ENCODE measurements around the gene MCF2L. TPM values are rescaled to one million over a fixed set of nuclear protein-coding genes. Genes with fewer than 3 reads are reported as not detected.

MCF2L gene
- polyA plus RNA-seq, 1 donor (not counting 4 experiments of a cell fraction or from before 2014, with no cell fraction given): 0.14 TPM

GRCh38 chr13:113022745-113023574 lies 53.9 kb downstream of the MCF2L start:
- Histone ChIP-seq H3K4me2 (ENCODE audit: control insufficient read depth, extremely low read depth, insufficient read depth, low read depth, low read length) (peak overlapping the region; percentile 85), H3K4me3 (ENCODE audit: control insufficient read depth in 2 of 3, extremely low read depth in 1 of 3, insufficient read depth in 2 of 3, low read depth in 1 of 3, low read length in 3 of 3) (peak overlapping the region in 2 of 3 experiments; percentile 58), H3K27ac (ENCODE audit: control insufficient read depth, insufficient read depth, low read length) (peak overlapping the region; percentile 49), H3K27me3 (ENCODE audit: control insufficient read depth, extremely low read depth, insufficient read depth, low read length) (peaks cover 3% of the 10 kb centered on the region), H3K4me1 (ENCODE audit: control insufficient read depth, extremely low read depth, insufficient read depth, low read length) (peaks cover 17% of the 10 kb centered on the region), H3K9me1 (ENCODE audit: control insufficient read depth, extremely low read depth, insufficient read depth, low read length) (no peaks in the 10 kb centered on the region), H3K9me3 (ENCODE audit: control insufficient read depth, low read depth, low read length) (no peaks in the 10 kb centered on the region), H2AFZ (ENCODE audit: control insufficient read depth, low read length) (peak overlapping the region; percentile 94), H4K20me1 (ENCODE audit: control insufficient read depth, extremely low read depth, insufficient read depth, low read length) (no peaks in the 10 kb centered on the region), H3K36me3 (ENCODE audit: control insufficient read depth in 2 of 2, extremely low read depth in 1 of 2, insufficient read depth in 2 of 2, low read length in 2 of 2) (no peaks in the 10 kb centered on the region), H3K9ac (ENCODE audit: control insufficient read depth, extremely low read depth, insufficient read depth, low read length) (peak overlapping the region; percentile 43), H3K79me2 (ENCODE audit: control insufficient read depth, insufficient read depth, low read length) (no peaks in the 10 kb centered on the region)
- dilution Hi-C loops (cut with MboI; ENCODE audit: extremely low pct_ligation_motif_present, low sequenced_read_pairs): no loop called here
- TF ChIP-seq CTCF (optimal IDR thresholded peaks at IDR 0.05 in 1 of 3, IDR thresholded peaks at IDR 0.05 in 1 of 3, conservative IDR thresholded peaks at IDR 0.05 in 1 of 3; ENCODE audit: extremely low read depth in 1 of 3, insufficient read depth in 2 of 3, low read length in 3 of 3) (no peak), EZH2 (IDR thresholded peaks at IDR 0.05; ENCODE audit: low read length) (no peak)
- FAIRE-seq: peak; percentile 56
- DNase-seq (ENCODE audit: low read depth, low spot score): no peak

DNA sequence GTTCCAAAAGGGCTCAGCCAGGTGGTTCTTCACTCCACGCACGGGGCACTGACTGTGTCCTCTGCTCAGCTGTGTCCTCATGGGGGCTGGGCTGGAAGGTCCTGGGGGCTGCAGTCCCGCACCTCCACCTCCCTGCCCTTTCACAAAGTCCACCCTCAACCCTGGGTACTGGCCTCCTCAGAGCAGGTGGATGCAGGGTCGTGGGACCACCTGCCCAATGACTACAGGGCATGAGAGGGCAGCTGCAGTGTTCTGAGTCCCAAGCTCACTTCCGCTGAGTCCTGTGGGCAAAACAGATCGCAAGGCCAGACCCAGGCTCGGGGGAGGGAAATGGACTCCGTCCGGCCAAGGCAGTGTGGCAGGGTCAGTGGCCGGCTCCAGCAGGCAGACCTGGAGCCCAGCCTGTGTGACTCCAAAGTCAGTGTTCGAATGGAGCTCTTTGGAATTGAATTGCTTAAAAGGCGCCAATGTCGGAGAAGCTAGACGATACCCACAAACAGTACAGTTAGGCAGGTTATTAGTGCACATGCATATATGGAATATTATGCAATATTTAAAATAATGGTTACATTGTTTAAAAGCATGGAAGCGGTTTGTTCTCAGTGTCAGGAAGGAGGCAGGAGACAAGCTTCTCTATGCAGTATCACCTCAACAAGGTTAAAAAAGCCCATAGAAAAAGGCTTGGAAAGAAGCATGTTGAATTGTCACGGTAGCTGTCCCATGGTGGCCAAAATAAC lies 54.8 kb downstream of the MCF2L start:
- Histone ChIP-seq H3K27me3 (ENCODE audit: control insufficient read depth, extremely low read depth, insufficient read depth, low read length) (peaks cover 3% of the 10 kb centered on the region), H2AFZ (ENCODE audit: control insufficient read depth, low read length) (no peak overlapping the region), H3K9me3 (ENCODE audit: control insufficient read depth, low read depth, low read length) (no peaks in the 10 kb centered on the region), H3K4me2 (ENCODE audit: control insufficient read depth, extremely low read depth, insufficient read depth, low read depth, low read length) (no peak overlapping the region), H3K9ac (ENCODE audit: control insufficient read depth, extremely low read depth, insufficient read depth, low read length) (no peak overlapping the region), H3K36me3 (ENCODE audit: control insufficient read depth in 2 of 2, extremely low read depth in 1 of 2, insufficient read depth in 2 of 2, low read length in 2 of 2) (no peaks in the 10 kb centered on the region), H3K9me1 (ENCODE audit: control insufficient read depth, extremely low read depth, insufficient read depth, low read length) (no peaks in the 10 kb centered on the region), H4K20me1 (ENCODE audit: control insufficient read depth, extremely low read depth, insufficient read depth, low read length) (no peaks in the 10 kb centered on the region), H3K27ac (ENCODE audit: control insufficient read depth, insufficient read depth, low read length) (no peak overlapping the region), H3K4me1 (ENCODE audit: control insufficient read depth, extremely low read depth, insufficient read depth, low read length) (peaks cover 11% of the 10 kb centered on the region), H3K79me2 (ENCODE audit: control insufficient read depth, insufficient read depth, low read length) (no peaks in the 10 kb centered on the region), H3K4me3 (ENCODE audit: control insufficient read depth in 2 of 3, extremely low read depth in 1 of 3, insufficient read depth in 2 of 3, low read depth in 1 of 3, low read length in 3 of 3) (no peak overlapping the region)
- no peak for TF ChIP-seq EZH2 (IDR thresholded peaks at IDR 0.05; ENCODE audit: low read length)
- no peak for TF ChIP-seq CTCF (optimal IDR thresholded peaks at IDR 0.05 in 1 of 3, IDR thresholded peaks at IDR 0.05 in 1 of 3, conservative IDR thresholded peaks at IDR 0.05 in 1 of 3; ENCODE audit: extremely low read depth in 1 of 3, insufficient read depth in 2 of 3, low read length in 3 of 3)
- dilution Hi-C loops (cut with MboI; ENCODE audit: extremely low pct_ligation_motif_present, low sequenced_read_pairs): no loop called here
- no peak for FAIRE-seq
- no peak for DNase-seq (ENCODE audit: low read depth, low spot score)

All from keratinocyte (primary cell).